RWPE2 (cell line): ENCODE results near the gene FAM216B.

ENCODE experiments used
- ATAC-seq: fragments of 200-7000 bp; cut with Tn5 transposase; 3 replicates; pipeline ENCODE4 v1.9.1; 2021; ENCODE audit warnings: low read depth
- DNase-seq: peaks from one replicate; pipeline ENCODE4 v3.0.0-alpha.2; 2020; ENCODE audit warnings: low spot score
- H3K27ac ChIP-seq: fragments of 450-650 bp; 2 replicates; pipeline ENCODE4 v1.5.1; 2017; ENCODE audit warnings: mild to moderate bottlenecking; ENCODE audit not compliant: poor library complexity, severe bottlenecking
- H3K27me3 ChIP-seq: fragments of 250-450 bp; sonication (Bioruptor Pico); 2 replicates; pipeline ENCODE4 v1.5.1; 2021; ENCODE audit warnings: mild to moderate bottlenecking, moderate library complexity; ENCODE audit not compliant: insufficient read depth, poor library complexity, severe bottlenecking
- H3K36me3 ChIP-seq: fragments of 250-450 bp; sonication (Bioruptor Pico); 2 replicates; pipeline ENCODE4 v1.5.1; 2020; ENCODE audit warnings: low read depth, mild to moderate bottlenecking, moderate library complexity
- H3K4me1 ChIP-seq: fragments of 250-450 bp; sonication (Bioruptor Pico); 2 replicates; pipeline ENCODE4 v1.5.1; 2021; ENCODE audit warnings: mild to moderate bottlenecking, moderate library complexity; ENCODE audit not compliant: insufficient read depth, poor library complexity, severe bottlenecking
- H3K4me3 ChIP-seq: fragments of 250-450 bp; sonication (Bioruptor Pico); 2 replicates; pipeline ENCODE4 v1.5.1; 2021; ENCODE audit warnings: mild to moderate bottlenecking, moderate library complexity; ENCODE audit not compliant: severe bottlenecking
- H3K9me3 ChIP-seq: fragments of 250-450 bp; sonication (Bioruptor Pico); 2 replicates; pipeline ENCODE4 v1.5.1; 2021; ENCODE audit warnings: mild to moderate bottlenecking, moderate library complexity; ENCODE audit not compliant: severe bottlenecking
- TF ChIP-seq, protein P1 (sequence below): fragments of 450-650 bp; IDR thresholded peaks from one replicate; pipeline ENCODE4 v1.5.1; 2017; ENCODE audit warnings: mild to moderate bottlenecking, moderate library complexity; ENCODE audit not compliant: poor library complexity, severe bottlenecking

The FAM216B gene

DNA sequence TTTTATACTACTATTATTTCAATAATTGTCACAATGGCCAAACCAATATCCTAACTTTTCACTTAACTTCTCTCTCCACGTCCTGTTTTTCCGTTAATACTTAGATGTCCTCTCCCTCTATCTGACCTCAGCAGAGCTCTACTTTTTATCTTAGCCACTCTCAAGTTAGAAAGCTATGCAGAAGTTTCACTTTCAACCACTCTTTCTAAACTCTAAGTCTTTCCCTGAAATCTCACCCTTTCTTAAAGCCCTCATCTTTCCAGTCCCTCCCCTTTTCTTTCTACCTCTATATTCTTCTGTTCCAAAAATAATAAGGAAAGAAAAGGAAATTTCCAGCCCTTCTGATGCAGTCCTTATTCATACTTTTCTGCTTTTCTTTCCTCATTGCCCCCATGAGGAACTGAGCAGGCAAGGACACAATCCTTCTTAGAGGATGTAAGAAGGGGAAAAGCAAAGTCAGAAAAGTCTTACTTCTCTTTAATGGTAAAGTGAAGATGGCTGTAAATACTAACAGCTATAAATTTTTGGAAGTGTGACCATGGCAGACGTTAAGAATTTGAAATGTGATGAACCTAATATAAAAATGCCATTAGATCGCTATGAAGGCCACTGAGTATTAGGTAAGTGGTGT lies 23.0 kb downstream of the FAM216B start:
- DNase-seq (no peak), ATAC-seq (no peak)
- Histone ChIP-seq H3K36me3 (no peaks in the 10 kb centered on the region), H3K9me3 (no peaks in the 10 kb centered on the region), H3K4me3 (no peak overlapping the region), H3K27me3 (no peaks in the 10 kb centered on the region), H3K4me1 (peaks cover 10% of the 10 kb centered on the region), H3K27ac (no peak overlapping the region)
- TF ChIP-seq, protein P1, sequence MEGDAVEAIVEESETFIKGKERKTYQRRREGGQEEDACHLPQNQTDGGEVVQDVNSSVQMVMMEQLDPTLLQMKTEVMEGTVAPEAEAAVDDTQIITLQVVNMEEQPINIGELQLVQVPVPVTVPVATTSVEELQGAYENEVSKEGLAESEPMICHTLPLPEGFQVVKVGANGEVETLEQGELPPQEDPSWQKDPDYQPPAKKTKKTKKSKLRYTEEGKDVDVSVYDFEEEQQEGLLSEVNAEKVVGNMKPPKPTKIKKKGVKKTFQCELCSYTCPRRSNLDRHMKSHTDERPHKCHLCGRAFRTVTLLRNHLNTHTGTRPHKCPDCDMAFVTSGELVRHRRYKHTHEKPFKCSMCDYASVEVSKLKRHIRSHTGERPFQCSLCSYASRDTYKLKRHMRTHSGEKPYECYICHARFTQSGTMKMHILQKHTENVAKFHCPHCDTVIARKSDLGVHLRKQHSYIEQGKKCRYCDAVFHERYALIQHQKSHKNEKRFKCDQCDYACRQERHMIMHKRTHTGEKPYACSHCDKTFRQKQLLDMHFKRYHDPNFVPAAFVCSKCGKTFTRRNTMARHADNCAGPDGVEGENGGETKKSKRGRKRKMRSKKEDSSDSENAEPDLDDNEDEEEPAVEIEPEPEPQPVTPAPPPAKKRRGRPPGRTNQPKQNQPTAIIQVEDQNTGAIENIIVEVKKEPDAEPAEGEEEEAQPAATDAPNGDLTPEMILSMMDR = no peak

DNA sequence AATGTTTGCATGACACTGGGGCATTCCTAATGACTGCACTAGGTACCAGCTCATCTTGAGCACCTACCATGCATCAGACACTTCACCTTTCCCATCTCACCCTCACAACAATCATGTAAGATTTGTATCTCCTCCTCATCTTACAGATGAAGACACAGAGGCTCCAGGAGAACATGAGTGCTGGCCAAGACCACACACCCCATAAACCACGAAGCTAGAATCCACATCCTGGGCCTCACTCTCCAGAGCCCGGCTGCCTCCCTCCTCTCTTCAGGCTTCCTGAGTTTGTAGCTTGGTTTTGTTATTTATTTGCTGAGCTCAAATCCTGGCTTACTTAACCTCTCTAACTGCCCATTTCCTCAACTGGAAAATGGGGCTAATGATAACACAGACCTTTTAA lies 25.9 kb downstream of the FAM216B start:
- Histone ChIP-seq H3K9me3 (no peaks in the 10 kb centered on the region), H3K27ac (no peak overlapping the region), H3K4me3 (no peak overlapping the region), H3K36me3 (no peaks in the 10 kb centered on the region), H3K27me3 (no peaks in the 10 kb centered on the region), H3K4me1 (peaks cover 10% of the 10 kb centered on the region)
- TF ChIP-seq, protein P1 = no peak
- ATAC-seq (no peak), DNase-seq (no peak)

DNA sequence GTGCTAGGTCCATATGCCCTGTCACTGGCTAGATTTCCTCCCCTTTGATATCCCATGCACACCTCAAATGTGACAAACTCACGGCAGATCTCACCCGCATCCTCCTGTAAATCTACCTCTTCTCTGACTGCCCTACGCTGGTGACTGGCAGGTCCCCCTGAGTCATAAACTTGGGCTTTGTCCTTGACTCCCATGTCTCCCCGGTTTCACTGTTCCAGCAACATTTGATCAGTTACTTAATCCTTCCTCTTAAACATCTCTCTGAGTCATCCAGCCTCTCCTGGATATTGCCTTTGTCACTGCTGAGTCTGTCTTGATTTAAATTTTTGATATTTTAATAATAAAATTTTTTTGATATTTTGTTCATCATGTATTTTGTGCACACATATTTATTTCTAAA lies 26.5 kb downstream of the FAM216B start:
- no peak for DNase-seq
- Histone ChIP-seq H3K27ac (no peak overlapping the region), H3K9me3 (no peaks in the 10 kb centered on the region), H3K4me1 (peaks cover 10% of the 10 kb centered on the region), H3K4me3 (no peak overlapping the region), H3K27me3 (no peaks in the 10 kb centered on the region), H3K36me3 (no peaks in the 10 kb centered on the region)
- TF ChIP-seq, protein P1 = no peak
- ATAC-seq = peak; percentile 90

DNA sequence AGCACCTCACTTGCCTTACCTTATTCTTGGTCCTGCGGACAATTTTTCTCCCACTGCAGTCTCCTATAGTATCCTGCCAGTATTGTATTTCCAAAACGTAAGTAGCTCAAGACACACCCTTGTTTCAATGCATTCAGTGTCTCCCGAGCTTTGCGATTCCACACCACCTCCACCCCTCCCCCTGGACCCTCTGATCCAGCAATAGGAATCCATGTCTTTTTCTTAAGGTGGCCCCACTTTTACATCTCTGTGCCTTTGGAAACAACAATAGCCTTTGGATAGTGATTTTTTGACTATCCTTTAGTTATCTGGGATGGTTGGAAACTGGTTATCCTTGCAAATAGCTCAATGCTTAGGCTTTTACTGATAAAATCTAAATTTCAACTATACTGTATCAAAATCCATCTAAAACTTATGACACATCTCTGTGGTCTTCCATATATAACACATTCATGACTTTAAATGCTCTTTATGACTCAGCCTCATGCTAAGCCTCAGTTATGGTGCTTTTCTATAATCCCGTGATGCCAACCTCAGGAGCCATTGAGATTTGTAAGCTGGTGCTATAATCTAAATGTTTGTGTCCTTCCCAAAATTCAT lies 27.1 kb downstream of the FAM216B start:
- no peak for DNase-seq
- Histone ChIP-seq H3K4me3 (no peak overlapping the region), H3K27me3 (no peaks in the 10 kb centered on the region), H3K27ac (no peak overlapping the region), H3K4me1 (peaks cover 10% of the 10 kb centered on the region), H3K9me3 (no peaks in the 10 kb centered on the region), H3K36me3 (no peaks in the 10 kb centered on the region)
- ATAC-seq = 0 out of 3 replicates have a peak, but pooled peaks have one; percentile 27
- TF ChIP-seq, protein P1 = no peak

DNA sequence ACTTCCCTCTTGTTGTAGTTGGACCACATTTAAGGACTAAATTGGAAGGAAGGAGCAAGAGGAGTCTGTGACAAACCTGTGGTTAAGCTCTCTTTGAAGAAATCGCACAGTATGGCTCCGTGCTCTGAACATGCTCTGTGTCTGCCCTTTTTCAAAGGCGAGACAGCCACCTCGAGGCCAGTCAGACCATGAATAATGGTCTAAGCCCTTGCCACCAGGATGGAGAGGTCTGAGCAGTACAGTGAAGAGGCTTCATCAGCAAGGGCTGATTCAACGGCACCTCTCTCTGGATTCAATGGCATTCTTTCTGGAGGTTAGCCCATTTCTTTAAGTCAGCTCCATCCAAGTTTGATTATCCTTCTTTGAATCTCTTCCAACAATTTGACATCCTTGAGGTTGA lies 30.9 kb downstream of the FAM216B start:
- Histone ChIP-seq H3K4me3 (no peak overlapping the region), H3K36me3 (no peaks in the 10 kb centered on the region), H3K27me3 (no peaks in the 10 kb centered on the region), H3K27ac (no peak overlapping the region), H3K4me1 (peaks cover 21% of the 10 kb centered on the region), H3K9me3 (no peaks in the 10 kb centered on the region)
- DNase-seq (no peak), ATAC-seq (no peak)
- TF ChIP-seq, protein P1 = no peak
